HG03565 (cell line): Measurements from ENCODE around the gene PML.

Source experiments
- ATAC-seq: cut with Tn5 transposase; IDR thresholded peaks from one replicate; pipeline ENCODE4 v1.9.1; 2021; ENCODE audit warnings: mild to moderate bottlenecking, moderate library complexity; ENCODE audit not compliant: unreplicated experiment

Gene PML, protein sequence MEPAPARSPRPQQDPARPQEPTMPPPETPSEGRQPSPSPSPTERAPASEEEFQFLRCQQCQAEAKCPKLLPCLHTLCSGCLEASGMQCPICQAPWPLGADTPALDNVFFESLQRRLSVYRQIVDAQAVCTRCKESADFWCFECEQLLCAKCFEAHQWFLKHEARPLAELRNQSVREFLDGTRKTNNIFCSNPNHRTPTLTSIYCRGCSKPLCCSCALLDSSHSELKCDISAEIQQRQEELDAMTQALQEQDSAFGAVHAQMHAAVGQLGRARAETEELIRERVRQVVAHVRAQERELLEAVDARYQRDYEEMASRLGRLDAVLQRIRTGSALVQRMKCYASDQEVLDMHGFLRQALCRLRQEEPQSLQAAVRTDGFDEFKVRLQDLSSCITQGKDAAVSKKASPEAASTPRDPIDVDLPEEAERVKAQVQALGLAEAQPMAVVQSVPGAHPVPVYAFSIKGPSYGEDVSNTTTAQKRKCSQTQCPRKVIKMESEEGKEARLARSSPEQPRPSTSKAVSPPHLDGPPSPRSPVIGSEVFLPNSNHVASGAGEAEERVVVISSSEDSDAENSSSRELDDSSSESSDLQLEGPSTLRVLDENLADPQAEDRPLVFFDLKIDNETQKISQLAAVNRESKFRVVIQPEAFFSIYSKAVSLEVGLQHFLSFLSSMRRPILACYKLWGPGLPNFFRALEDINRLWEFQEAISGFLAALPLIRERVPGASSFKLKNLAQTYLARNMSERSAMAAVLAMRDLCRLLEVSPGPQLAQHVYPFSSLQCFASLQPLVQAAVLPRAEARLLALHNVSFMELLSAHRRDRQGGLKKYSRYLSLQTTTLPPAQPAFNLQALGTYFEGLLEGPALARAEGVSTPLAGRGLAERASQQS

DNA sequence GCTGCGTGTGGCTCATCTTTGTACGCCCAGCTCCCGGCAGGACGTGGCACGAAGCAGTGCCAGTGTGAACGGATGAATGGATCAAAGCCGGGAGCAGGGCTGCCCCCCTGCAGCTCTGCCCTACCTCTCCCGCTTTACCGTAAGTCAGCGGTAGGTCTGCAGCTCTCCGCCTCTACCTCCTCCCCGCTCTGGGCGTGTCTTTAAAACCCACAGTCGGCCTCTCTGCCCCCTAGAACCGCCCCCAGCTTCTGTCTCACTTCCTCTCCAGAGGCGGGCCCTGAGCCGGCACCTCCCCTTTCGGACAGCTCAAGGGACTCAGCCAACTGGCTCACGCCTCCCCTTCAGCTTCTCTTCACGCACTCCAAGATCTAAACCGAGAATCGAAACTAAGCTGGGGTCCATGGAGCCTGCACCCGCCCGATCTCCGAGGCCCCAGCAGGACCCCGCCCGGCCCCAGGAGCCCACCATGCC is at the start of gene PML:
TSS of gene PML (plus strand) at position 304 of the 471 bp plus-strand sequence. CDS start at position 401, 97 bp downstream.
- ATAC-seq: peak; percentile 39

GRCh38 chr15:73945130-73945508 is 49.4 kb upstream of the PML start:
- no peak for ATAC-seq

DNA sequence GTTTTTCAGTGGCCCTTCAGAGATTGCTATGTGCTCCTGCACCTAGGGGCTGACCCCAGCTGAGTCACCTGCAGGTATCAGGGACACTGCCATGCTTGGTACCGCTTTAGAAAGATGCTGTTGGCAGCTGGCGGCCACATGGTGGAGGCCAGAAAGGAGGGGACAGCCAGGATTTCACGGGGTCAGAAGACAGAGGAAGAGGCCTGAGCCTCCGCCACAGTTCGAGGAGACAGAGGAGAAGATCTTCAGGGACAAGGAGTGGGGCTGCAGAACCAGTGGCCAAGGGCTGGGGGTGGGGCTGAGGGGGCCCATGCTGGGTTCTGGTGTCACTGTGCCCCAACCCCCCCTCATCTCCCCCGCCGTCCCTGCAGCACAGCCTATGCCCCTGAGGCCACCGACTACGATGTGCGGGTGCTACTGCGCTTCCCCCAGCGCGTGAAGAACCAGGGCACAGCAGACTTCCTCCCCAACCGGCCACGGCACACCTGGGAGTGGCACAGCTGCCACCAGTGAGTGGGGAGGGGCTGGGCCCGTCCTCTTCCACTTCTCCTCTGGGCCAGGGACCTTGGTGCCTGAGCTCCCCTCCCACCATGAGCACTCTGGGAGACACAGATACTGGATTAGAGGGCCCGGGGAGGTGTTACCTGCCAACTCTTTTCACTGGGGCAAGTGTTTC is 48.3 kb upstream of the PML start:
- no peak for ATAC-seq

DNA sequence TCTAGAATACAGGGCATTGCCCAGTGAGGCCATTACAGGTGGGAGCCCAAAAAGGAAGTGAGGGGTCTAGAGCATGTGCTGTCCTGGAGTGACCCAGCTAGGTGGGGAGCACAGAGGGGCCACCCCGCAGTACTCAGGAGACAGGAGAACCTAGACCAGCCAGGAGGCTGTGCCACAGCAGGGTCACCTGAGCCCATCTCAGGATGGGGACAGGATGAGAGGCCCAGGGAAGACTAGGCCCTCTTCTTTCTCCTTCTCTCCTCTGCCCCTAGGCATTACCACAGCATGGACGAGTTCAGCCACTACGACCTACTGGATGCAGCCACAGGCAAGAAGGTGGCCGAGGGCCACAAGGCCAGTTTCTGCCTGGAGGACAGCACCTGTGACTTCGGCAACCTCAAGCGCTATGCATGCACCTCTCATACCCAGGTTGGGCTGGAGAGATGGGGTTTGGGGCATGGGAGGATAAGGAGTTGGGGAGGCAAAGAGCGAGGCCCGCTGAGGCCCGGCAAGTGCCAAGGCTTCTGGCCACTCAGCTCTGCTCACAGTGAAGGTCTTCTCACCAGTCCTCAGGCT is 47.6 kb upstream of the PML start:
- ATAC-seq: no peak

GRCh38 chr15:73947651-73948050 is 46.9 kb upstream of the PML start:
- no peak for ATAC-seq

GRCh38 chr15:73948396-73948795 is 46.1 kb upstream of the PML start:
- ATAC-seq: no peak

DNA sequence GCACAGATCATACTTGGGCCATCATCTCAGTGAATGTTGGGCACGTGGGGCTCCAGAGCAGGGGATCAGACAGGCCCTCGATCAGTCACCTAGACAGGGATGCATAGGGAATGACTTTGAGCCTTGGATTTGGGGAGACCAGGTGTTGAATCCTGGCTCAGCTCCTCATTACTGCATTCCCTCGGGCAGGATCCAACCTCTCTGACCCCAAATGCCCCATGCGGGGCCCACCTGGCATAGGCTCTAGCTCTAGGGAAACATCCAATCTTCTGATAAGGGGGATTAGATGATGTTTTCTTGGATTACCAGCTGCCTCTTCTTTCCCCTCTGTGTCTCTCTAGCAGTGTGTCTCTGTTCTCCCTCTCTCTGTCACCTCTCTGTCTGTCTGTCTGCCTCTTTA is 45.5 kb upstream of the PML start:
- ATAC-seq: no peak

DNA sequence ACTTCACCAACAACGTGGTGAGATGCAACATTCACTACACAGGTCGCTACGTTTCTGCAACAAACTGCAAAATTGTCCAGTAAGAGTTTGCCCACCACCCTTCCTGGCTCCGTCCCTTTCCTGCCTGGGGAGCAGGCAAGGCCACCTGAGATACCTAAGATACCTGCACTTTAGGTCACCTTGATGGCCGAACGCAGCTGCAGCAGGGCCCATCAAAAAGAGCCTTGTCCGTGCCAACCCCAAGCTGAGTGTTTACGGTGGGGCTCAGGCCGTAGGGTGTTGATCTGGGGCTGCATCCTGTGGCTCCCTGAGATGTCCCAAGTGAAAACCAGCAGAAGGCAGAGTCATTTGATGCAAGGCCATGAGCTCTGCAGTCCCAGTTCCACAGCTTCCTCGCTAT is 45.0 kb upstream of the PML start:
- no peak for ATAC-seq

DNA sequence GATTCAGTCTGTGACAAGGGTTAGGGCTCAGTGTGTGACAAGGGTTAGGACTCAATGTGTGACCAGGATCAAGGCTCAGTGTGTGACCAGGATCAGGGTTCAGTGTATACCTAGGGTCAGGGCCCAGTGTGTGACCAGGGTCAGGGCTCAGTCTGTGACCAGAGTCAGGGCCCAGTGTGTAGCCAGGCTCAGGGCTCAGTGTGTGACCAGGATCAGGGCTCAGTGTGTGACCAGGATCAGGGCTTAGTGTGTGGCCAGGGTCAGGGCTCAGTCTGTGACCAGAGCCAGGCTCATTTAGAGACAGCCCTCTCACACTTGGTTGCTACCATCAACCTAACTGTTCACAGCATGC is 44.1 kb upstream of the PML start:
- ATAC-seq: no peak

DNA sequence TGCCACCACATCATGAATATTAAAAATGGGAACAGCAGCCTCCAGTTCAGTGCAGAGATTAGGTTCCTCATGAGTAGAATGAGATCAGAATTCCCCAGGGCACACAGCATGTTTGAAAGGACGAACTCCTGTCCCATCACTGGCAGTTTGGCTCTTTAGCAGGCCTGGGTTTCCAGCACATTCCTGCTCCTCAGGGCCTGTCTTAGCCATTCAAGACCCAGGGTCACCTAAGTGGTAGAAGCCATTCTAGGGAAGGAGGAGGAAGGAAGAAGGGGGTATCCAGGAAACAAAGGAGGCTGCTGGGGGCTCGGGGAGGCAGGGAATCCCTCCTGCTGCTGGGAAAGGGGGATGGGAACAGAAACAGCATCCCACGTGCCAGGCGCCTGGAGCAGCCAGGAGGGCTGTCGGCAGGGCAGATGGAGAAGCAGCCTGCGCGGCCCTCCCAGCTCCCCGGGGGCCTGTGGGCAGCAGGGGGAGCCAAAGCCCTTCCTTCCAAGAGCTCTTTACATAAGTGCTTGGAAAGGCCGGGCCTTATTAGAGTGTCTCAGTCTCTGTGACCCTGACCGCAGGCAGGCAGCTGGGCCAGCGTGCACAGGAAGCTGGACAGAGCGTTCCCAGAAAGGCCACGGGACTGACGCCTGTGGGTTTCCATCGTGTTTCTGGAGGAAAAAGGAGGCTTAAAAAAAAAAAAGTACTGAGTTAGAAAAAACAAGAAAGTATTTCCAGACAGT is 43.5 kb upstream of the PML start:
- ATAC-seq: no peak

- no peak for ATAC-seq
These were observed 42.9 kb upstream of the PML start for GRCh38 chr15:73951601-73952000.

DNA sequence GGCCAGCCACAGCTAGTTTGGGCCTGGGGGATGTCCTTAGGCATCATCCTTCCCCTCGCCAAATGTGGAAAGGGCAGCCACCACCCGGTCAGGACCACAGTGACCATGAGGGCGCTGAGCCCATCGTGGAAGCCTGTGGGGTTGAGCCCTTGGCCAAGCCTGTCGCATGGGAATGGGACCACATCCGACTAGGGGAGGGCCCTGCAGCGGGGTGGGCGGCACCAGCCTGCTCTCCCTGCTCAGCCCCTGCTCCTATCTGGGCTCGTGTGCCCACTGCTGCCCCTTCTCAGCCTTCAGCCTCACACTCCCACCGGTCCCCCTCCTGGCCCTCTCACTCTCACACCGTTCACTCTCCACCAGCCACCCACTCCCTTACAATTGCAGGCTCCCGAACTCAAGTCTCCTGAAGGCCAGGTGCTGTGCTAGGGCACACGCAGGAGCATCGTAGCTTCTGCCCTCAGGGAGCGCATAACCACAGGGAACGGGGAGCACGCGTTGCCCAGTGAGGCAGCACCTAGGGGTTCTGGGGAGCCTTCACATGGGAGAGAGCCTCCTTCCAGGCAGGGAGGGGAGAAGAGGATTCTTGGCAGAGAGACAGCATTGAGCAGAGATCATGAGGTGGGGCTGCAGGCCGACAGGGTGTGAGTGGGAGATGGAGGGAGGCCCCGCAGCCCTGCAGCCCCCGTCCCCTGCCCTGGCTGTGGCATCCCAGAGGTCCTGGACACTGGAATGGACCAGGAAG is 42.2 kb upstream of the PML start:
- no peak for ATAC-seq

DNA sequence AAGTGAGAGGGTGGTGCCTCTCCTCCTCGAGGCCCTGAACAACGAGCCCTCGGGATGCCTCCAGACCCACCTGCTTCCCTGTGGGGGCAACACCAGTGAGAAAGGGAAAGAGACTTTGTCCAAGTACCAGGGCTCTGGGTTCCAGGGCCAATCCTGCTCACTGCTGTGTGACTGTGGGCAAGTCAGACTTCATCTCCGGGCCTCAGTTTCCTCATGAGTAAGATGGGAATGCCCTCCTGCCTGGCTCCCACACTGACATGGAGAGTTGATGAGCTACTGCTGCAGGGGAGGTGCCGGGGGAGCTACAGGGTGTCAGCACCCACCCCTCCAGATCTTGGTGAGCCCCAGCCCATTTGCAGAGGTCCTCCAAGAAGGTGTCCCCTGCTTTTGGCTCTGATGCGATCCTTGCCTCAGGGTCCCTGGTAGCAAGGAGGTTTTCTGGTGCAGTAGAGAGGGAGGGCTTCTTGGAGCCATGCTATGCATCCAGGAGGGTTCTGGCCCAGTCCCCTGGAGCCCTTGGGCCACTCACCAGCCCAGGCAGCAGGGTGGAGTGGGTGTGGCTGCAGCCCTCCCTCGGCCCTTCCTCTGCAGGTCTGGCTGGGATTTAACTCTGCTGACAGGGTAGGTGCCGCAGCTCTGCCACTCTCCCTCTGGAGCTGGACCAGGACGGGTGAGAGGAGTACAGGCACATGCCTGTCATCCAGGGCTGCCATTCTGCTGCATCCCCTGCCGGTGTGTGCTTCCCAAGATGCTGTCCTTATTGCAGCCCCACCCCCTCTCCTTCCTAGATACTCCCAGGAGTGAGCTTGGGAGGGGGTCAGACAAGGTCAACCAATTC is 41.4 kb upstream of the PML start:
- no peak for ATAC-seq

DNA sequence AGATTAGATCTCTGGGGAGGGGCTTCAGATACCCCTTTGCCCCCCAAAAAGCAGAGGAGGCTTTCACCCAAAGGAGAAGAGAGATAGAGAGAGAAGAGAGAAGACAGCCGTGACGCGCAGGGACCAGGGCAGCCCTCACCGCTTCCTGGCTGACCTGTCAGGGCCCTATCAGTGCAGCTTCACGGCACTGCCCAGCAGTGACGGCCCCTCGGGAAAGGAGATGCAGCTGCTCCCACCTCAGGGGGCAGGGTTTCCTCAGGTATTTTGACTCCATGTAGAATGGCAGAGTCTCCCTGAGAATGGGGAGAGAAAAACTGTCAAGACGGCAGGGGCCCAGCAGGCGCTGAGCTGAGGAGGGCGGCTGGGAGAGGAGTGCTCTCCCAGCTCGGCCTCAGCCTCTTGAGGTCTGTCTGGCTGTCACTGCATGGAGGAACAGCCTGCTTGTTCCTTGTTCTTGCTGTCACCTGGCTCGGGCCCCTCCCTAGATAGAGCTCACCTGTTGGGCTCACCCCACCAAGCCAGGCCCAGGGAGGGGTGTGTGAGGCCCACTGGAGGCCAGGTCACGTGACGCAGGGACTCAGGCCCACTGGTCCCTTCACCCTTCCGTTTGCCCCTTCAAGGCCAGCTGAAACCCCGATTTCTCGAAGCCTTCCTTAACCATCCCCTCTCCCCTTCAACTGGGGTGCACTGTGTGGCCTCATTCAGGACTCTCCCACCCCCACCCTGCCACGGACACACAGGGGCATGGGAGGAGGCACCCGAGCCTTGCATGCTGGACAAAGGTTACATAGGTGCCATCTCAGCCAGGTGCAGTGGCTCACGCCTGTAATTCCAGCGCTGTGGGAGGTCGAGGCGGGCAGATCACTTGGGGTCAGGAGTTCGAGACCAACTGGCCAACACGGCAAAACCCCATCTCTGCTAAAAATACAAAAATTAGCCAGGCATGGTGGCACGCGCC is 40.0 kb upstream of the PML start:
- no peak for ATAC-seq

DNA sequence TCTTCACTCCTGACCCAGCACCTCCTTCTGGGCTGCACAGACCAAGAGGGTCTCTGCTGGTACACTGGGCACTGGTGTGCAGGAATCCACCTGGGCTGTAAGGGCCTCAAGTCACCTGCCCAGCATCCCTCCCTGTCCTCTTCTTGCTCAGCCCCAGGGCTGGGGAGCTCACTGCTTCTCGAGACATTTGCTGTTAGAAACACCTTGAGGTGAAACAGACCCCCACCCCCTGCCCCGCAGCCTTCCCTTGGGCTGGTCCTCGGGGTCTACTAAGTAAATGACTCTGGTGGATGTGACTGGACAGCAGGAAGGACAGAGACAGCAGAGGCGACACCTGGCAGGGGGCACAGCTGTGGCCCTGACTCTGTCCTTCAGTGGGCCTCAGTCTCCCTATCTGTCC is 39.2 kb upstream of the PML start:
- ATAC-seq: no peak

DNA sequence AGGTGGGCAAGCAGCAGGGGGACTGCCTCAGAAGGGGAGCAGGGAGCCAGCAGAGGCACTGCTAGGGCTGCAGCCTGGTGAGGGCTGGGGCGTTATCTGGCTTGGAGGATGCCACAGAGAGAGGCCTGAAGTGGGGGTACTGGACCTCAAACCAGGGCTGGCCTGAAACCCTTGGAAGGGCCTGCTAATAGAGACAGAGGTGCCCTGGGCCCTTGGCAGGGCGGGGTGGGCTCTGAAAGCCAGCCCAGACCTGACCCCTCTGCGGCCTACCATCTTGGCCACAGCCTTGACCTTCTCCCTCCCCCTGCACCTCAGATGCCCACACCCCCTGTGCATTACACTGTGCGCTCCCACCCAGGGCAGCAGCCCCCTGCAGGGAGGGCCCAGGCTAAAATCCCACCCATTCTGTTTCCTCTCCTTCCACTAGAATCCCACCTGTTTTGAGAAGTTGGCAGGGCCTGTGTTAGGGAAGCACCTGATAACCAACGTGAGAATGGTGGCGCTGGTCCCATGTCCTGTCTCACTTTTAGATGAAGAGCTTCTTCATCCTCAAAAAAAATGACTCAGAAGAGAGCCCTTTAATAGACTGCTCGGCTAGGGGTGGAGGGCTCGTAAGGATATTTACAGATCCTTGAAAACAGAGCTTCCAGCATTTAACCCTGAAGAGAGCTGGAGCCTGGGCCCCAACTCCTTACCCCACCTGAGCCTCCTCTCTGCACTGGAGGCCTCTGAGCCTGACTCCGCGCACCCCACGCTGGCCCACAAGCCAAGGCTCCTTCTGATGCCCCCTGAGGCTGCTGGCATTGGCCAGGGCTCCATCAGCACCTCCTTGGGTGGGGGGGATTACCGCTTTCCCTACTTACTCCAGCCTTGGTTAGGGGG is 38.4 kb upstream of the PML start:
- no peak for ATAC-seq

DNA sequence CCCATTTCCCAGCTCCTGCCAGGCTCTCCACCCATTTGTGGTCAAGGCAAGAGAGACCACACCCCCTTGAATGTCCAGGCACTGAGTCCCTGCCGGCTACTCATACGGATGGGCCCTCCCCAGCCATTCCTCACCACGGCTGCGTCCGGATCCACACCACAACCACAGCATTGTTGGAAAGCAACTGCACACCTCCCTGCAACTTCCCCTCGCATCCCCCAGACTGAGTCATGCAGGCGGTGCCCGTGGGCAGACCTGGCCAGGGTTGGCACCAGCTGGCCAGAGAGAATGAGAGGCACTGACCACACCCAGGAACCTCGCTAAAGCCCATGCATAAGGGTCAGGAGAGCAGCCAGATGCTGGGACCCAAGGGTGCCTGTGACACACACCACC is 37.8 kb upstream of the PML start:
- ATAC-seq: no peak
